Hematopoietic multipotent progenitor cell (in vitro differentiated cells): Measurements from ENCODE around the gene YDJC. TPM values are rescaled to one million over a fixed set of nuclear protein-coding genes. Genes with fewer than 3 reads are reported as not detected.
"Not testable (repeated sequence)": the region's sequence is repeated elsewhere in the genome, so short reads cannot be mapped to it uniquely, and the experiment has no call there.

Experiments
- DNase-seq, 3 donors: peaks; one replicate each; pipeline ENCODE4 v3.0.0-alpha.2; 2011 to 2015; ENCODE audit warnings: low read depth in 2 of 3, low spot score in 2 of 3
- total RNA-seq: library from RNA; depleted of rRNA; stranded (reverse); fragments of >200 nt; gene quantifications from one replicate; pipeline ENCODE4 v1.2.3, GENCODE V29; 2012

The YDJC gene
- 53.3 TPM for total RNA-seq

- peak; percentile 83 to 97 (median 95) for DNase-seq
These were observed at the start of gene YDJC for GRCh38 chr22:21629255-21630149. Gene YDJC, minus strand, starts transcription at chr22:21630022. Its CDS starts 8 bp downstream, at chr22:21630014.

- no peak for DNase-seq
These were observed 49.6 kb upstream of the YDJC start for GRCh38 chr22:21679383-21679782.

GRCh38 chr22:21678842-21679241 lies 49.0 kb upstream of the YDJC start:
- not testable (repeated sequence) for DNase-seq

- no peak for DNase-seq
These were observed 48.0 kb upstream of the YDJC start for GRCh38 chr22:21677606-21678443.

- DNase-seq = no peak
These were observed 44.9 kb upstream of the YDJC start for GRCh38 chr22:21674638-21675245.

GRCh38 chr22:21673534-21674321 lies 43.9 kb upstream of the YDJC start:
- no peak for DNase-seq

GRCh38 chr22:21672107-21672629 lies 42.3 kb upstream of the YDJC start:
- no peak for DNase-seq

- no peak for DNase-seq
These were observed 39.2 kb upstream of the YDJC start for GRCh38 chr22:21669026-21669425.

- DNase-seq = no peak
These were observed 37.0 kb upstream of the YDJC start for GRCh38 chr22:21666786-21667185.

- no peak for DNase-seq
These were observed 35.4 kb upstream of the YDJC start for GRCh38 chr22:21665047-21665851.

- no peak for DNase-seq
These were observed 33.9 kb upstream of the YDJC start for GRCh38 chr22:21663738-21664137.

GRCh38 chr22:21661991-21662390 lies 32.2 kb upstream of the YDJC start:
- DNase-seq = no peak

GRCh38 chr22:21660904-21661303 lies 31.1 kb upstream of the YDJC start:
- no peak for DNase-seq

- DNase-seq = no peak
These were observed 30.2 kb upstream of the YDJC start for GRCh38 chr22:21659864-21660525.

- peak in 2 of 3 donors; percentile 74 to 81 for DNase-seq
These were observed 27.7 kb upstream of the YDJC start for GRCh38 chr22:21657360-21658032.

- no peak for DNase-seq
These were observed 27.2 kb upstream of the YDJC start for GRCh38 chr22:21657020-21657359.

GRCh38 chr22:21652547-21653545 lies 23.0 kb upstream of the YDJC start:
- DNase-seq = no peak
